SK-N-SH (cell line): ENCODE results near the gene MLEC. TPM values are rescaled to one million over a fixed set of nuclear protein-coding genes. Genes with fewer than 3 reads are reported as not detected.

Source experiments
- CTCF ChIA-PET: fragments of 300-600, 350-600 bp; formaldehyde crosslinking; extraction: SDS; loops from one replicate; lab custom pipeline; 2021; lab: Yijun Ruan, JAX
- POLR2A ChIA-PET: fragments of 350-600 bp; sonication (Branson Sonifier 250); formaldehyde crosslinking; extraction: SDS; loops from one replicate; lab custom pipeline; 2020; ENCODE audit warnings: antibody characterized with exemption, inconsistent platforms; lab: Yijun Ruan, JAX
- DNase-seq: peaks from one replicate; pipeline ENCODE4 v3.0.0; 2012
- H2AFZ ChIP-seq: fragments of 200-600 bp; sonication (generic); 2 replicates; pipeline ENCODE4 v1.8.1; 2016; ENCODE audit warnings: antibody characterized with exemption, mild to moderate bottlenecking, low read depth
- H3F3A ChIP-seq: fragments of 200-600 bp; sonication (generic); replicated peaks from 2 replicates; pipeline ENCODE3; 2016; ENCODE audit warnings: antibody characterized with exemption, mild to moderate bottlenecking; ENCODE audit not compliant: insufficient read depth
- H3K27ac ChIP-seq, 2 experiments: fragments of 200-500 bp in 1 of 2; fragments of 200-600 bp in 1 of 2; sonication (Bioruptor generic) in 1 of 2; sonication (generic), shearing (Covaris generic) in 1 of 2; 2 replicates each; pipeline versions ENCODE4 v1.5.1 to v1.6.1; 2014 to 2016; ENCODE audit warnings: low read depth in 2 of 2, inconsistent platforms in 1 of 2, low read length in 1 of 2, mild to moderate bottlenecking in 1 of 2, mixed read lengths in 1 of 2
- H3K27me3 ChIP-seq: fragments of 200-600 bp; sonication (generic), shearing (Covaris generic); 2 replicates; pipeline ENCODE4 v1.6.1; 2016; ENCODE audit warnings: mixed run types; ENCODE audit not compliant: insufficient read depth
- H3K36me3 ChIP-seq, 2 experiments: fragments of 200-500 bp in 1 of 2; fragments of 200-600 bp in 1 of 2; sonication (Bioruptor generic) in 1 of 2; sonication (generic) in 1 of 2; replicated peaks in 1 of 2; 2 replicates each; pipeline versions ENCODE3 to v1.5.1; 2014 to 2016; ENCODE audit warnings: low read length in 1 of 2, mild to moderate bottlenecking in 1 of 2; ENCODE audit not compliant: insufficient read depth in 2 of 2, control insufficient read depth in 1 of 2
- H3K4me1 ChIP-seq, 2 experiments: fragments of 200-500 bp in 1 of 2; fragments of 200-600 bp in 1 of 2; sonication (Bioruptor generic) in 1 of 2; sonication (generic), shearing (Covaris generic) in 1 of 2; 2 replicates each; pipeline versions ENCODE4 v1.5.1 to v1.6.1; 2014 to 2016; ENCODE audit warnings: low read depth in 1 of 2, low read length in 1 of 2, mixed run types in 1 of 2; ENCODE audit not compliant: insufficient read depth in 2 of 2, control insufficient read depth in 1 of 2
- H3K4me2 ChIP-seq: fragments of 200-600 bp; sonication (generic), shearing (Covaris generic); 2 replicates; pipeline ENCODE4 v1.6.1; 2017; ENCODE audit warnings: mixed run types
- H3K4me3 ChIP-seq, 2 experiments: fragments of 200-500 bp in 1 of 2; fragments of 200-600 bp in 1 of 2; sonication (Bioruptor generic) in 1 of 2; sonication (generic), shearing (Covaris generic) in 1 of 2; 2 replicates each; pipeline versions ENCODE4 v1.5.1 to v1.8.1; 2014 to 2016; ENCODE audit warnings: low read depth in 2 of 2, inconsistent platforms in 1 of 2, low read length in 1 of 2, mild to moderate bottlenecking in 1 of 2, mixed read lengths in 1 of 2, moderate library complexity in 1 of 2
- H3K79me2 ChIP-seq: fragments of 200-600 bp; sonication (generic); 2 replicates; pipeline ENCODE4 v1.8.1; 2017; ENCODE audit warnings: mild to moderate bottlenecking; ENCODE audit not compliant: insufficient read depth
- H3K9ac ChIP-seq: fragments of 200-600 bp; sonication (generic); 2 replicates; pipeline ENCODE4 v1.6.1; 2017; ENCODE audit warnings: mixed run types
- H3K9me2 ChIP-seq: fragments of 200-600 bp; sonication (generic); 2 replicates; pipeline ENCODE4 v1.6.1; 2017; ENCODE audit warnings: mixed run types
- H3K9me3 ChIP-seq: fragments of 200-600 bp; sonication (generic); 2 replicates; pipeline ENCODE4 v1.6.1; 2017; ENCODE audit warnings: mixed run types, mild to moderate bottlenecking, moderate library complexity
- H4K20me1 ChIP-seq: fragments of 200-600 bp; sonication (generic); 2 replicates; pipeline ENCODE4 v1.6.1; 2017; ENCODE audit warnings: mild to moderate bottlenecking, mixed run types; ENCODE audit not compliant: insufficient read depth
- CHD2 ChIP-seq: fragments of 150-350 bp; IDR thresholded peaks from 2 replicates; pipeline ENCODE4 v1.6.1; 2018; ENCODE audit warnings: low read length; ENCODE audit not compliant: partially characterized antibody
- EP300 ChIP-seq, 2 experiments: IDR thresholded peaks; 2 replicates each; pipeline versions ENCODE4 v1.4.0 to v1.6.1; 2012; ENCODE audit warnings: borderline replicate concordance in 1 of 2, low read depth in 1 of 2, low read length in 1 of 2
- FOSL2 ChIP-seq: IDR thresholded peaks from 2 replicates; pipeline ENCODE4 v1.4.0; 2012; ENCODE audit warnings: low read depth, mild to moderate bottlenecking, moderate library complexity, borderline replicate concordance
- FOXM1 ChIP-seq: IDR thresholded peaks from 2 replicates; pipeline ENCODE4 v1.4.0; 2012; ENCODE audit warnings: low read depth, mild to moderate bottlenecking
- GATA2 ChIP-seq: sonication (generic); formaldehyde crosslinking; IDR thresholded peaks from 2 replicates; pipeline ENCODE4 v1.5.0; 2020; ENCODE audit warnings: mild to moderate bottlenecking, missing genetic modification reagents
- JUND ChIP-seq: IDR thresholded peaks from 2 replicates; pipeline ENCODE4 v1.4.0; 2012
- MEF2A ChIP-seq: IDR thresholded peaks from 2 replicates; pipeline ENCODE4 v1.4.0; 2012; ENCODE audit warnings: low read depth, borderline replicate concordance
- POLR2AphosphoS5 ChIP-seq: IDR thresholded peaks from 2 replicates; pipeline ENCODE4 v1.6.1; 2012; ENCODE audit warnings: low read depth, low read length
- RCOR1 ChIP-seq: fragments of 150-350 bp; IDR thresholded peaks from 2 replicates; pipeline ENCODE4 v1.6.1; 2017; ENCODE audit warnings: antibody characterized with exemption, low read length
- SIN3A ChIP-seq: IDR thresholded peaks from 2 replicates; pipeline ENCODE4 v1.6.1; 2012; ENCODE audit warnings: low read depth, mild to moderate bottlenecking, low read length, moderate library complexity, borderline replicate concordance
- TAF1 ChIP-seq: IDR thresholded peaks from 2 replicates; pipeline ENCODE4 v1.6.1; 2012; ENCODE audit warnings: low read depth, mild to moderate bottlenecking, low read length, moderate library complexity, borderline replicate concordance
- TEAD4 ChIP-seq: IDR thresholded peaks from 2 replicates; pipeline ENCODE4 v1.4.0; 2012; ENCODE audit warnings: mild to moderate bottlenecking, borderline replicate concordance; ENCODE audit not compliant: insufficient read depth
- YY1 ChIP-seq: IDR thresholded peaks from 2 replicates; pipeline ENCODE4 v1.4.0; 2012; ENCODE audit warnings: low read depth, mild to moderate bottlenecking
- ZBTB33 ChIP-seq: IDR thresholded peaks from 2 replicates; pipeline ENCODE4 v1.4.0; 2012; ENCODE audit warnings: low read depth, borderline replicate concordance
- WGBS: methylation state at CpG from one replicate; pipeline ENCODE4 v1.1.6; 2017; ENCODE audit warnings: low lambda C conversion rate; 5-methylcytosine and 5-hydroxymethylcytosine counted together
- polyA plus RNA-seq, 3 experiments: library from polyadenylated mRNA; depleted of rRNA; stranded (reverse); fragments of >200 nt; gene quantifications; 2 replicates each; pipeline ENCODE4 v1.2.3, GENCODE V29; 2012

Gene MLEC
- polyA plus RNA-seq, 1 of the 3 experiments (the other 2 are of a cell fraction): 23.4 TPM

- Histone ChIP-seq H3K9me3 (no peaks in the 10 kb centered on the region), H3K9ac (no peak overlapping the region), H3K79me2 (no peaks in the 10 kb centered on the region), H2AFZ (no peak overlapping the region), H3K9me2 (no peaks in the 10 kb centered on the region), H3K4me1 (peaks cover 0 to 15% of the 10 kb centered on the region in 2 experiments; a peak in 2 of 4 replicates), H3K27me3 (no peaks in the 10 kb centered on the region), H3K4me3 (no peak overlapping the region), H4K20me1 (no peaks in the 10 kb centered on the region), H3K36me3 (no peaks in the 10 kb centered on the region), H3K27ac (0 out of 4 replicates have a peak overlapping the region, but pooled peaks of 1 of the 2 experiments have one; percentile 31), H3K4me2 (no peak overlapping the region), H3F3A (no peaks in the 10 kb centered on the region)
- ChIA-PET CTCF (interaction anchor here (0.5 to 3.5 kb wide), 2 partner anchors 18 to 19 kb away, joined by 3 to 28 read pairs; partner anchors contain the start of gene MLEC), POLR2A (interaction anchor here (0.7 to 1.5 kb wide), 2 partner anchors 16 to 18 kb away, joined by 3 read pairs; partner anchors contain the start of gene MLEC)
- DNase-seq: no peak
- WGBS: 86% methylated on average over 20 of the region's 20 CpGs
- TF ChIP-seq CHD2: no peak
- no peak for TF ChIP-seq FOSL2
- TF ChIP-seq TEAD4: no peak
- no peak for TF ChIP-seq POLR2AphosphoS5
- TF ChIP-seq RCOR1: no peak
- TF ChIP-seq GATA2 (CRISPR knock-in tag): no peak
- TF ChIP-seq YY1: no peak
- TF ChIP-seq EP300 (IDR thresholded peaks at IDR 0.05; ENCODE audit: borderline replicate concordance in 1 of 2, low read depth in 1 of 2, low read length in 1 of 2): no peak
- TF ChIP-seq TAF1: no peak
- TF ChIP-seq JUND: no peak
- no peak for TF ChIP-seq MEF2A
- no peak for TF ChIP-seq FOXM1
- no peak for TF ChIP-seq SIN3A
- TF ChIP-seq ZBTB33: no peak
Measured at GRCh38 chr12:120668091-120668867, 18.7 kb upstream of the MLEC start.
